Smooth muscle cell (in vitro differentiated cells): ENCODE measurements around the gene EPHA2. TPM values are rescaled to one million over a fixed set of nuclear protein-coding genes. Genes with fewer than 3 reads are reported as not detected.
"Not testable (repeated sequence)": the region's sequence is repeated elsewhere in the genome, so short reads cannot be mapped to it uniquely, and the experiment has no call there.

Experiments used
- DNase-seq: peaks from one replicate; lab custom pipeline; 2025; ENCODE audit not compliant: unreplicated experiment; lab: John Stamatoyannopoulos, UW
- H2AFZ ChIP-seq: fragments of 200-600 bp; sonication (generic); 2 replicates; pipeline ENCODE4 v1.6.0; 2016; ENCODE audit warnings: antibody characterized with exemption, low read depth, mild to moderate bottlenecking
- H3F3A ChIP-seq: fragments of 200-600 bp; sonication (generic); 2 replicates; pipeline ENCODE4 v1.6.0; 2017; ENCODE audit warnings: antibody characterized with exemption, low read depth
- H3K27ac ChIP-seq: fragments of 200-600 bp; sonication (generic); 2 replicates; pipeline ENCODE4 v1.5.1; 2016; ENCODE audit warnings: low read depth, mild to moderate bottlenecking
- H3K27me3 ChIP-seq: fragments of 200-600 bp; sonication (generic); 2 replicates; pipeline ENCODE4 v1.6.1; 2016; ENCODE audit warnings: low read depth, mild to moderate bottlenecking
- H3K36me3 ChIP-seq: fragments of 200-600 bp; sonication (generic); 2 replicates; pipeline ENCODE4 v1.5.1; 2016; ENCODE audit warnings: low read depth
- H3K4me1 ChIP-seq: fragments of 200-600 bp; sonication (generic); 2 replicates; pipeline ENCODE4 v1.5.1; 2016; ENCODE audit warnings: low read depth
- H3K4me2 ChIP-seq: fragments of 200-600 bp; sonication (generic); 2 replicates; pipeline ENCODE4 v1.6.0; 2016; ENCODE audit warnings: mild to moderate bottlenecking
- H3K4me3 ChIP-seq: fragments of 200-600 bp; sonication (generic); 2 replicates; pipeline ENCODE4 v1.5.1; 2016; ENCODE audit warnings: mild to moderate bottlenecking
- H3K79me2 ChIP-seq: fragments of 200-600 bp; sonication (generic); 2 replicates; pipeline ENCODE4 v1.6.0; 2016; ENCODE audit warnings: low read depth, mild to moderate bottlenecking
- H3K9ac ChIP-seq: fragments of 200-600 bp; sonication (generic); 2 replicates; pipeline ENCODE4 v1.6.0; 2016; ENCODE audit warnings: low read depth
- H3K9me3 ChIP-seq: fragments of 200-600 bp; sonication (generic); replicated peaks from 2 replicates; pipeline ENCODE4 v1.5.1; 2016; ENCODE audit warnings: low read depth
- H4K20me1 ChIP-seq: fragments of 200-600 bp; sonication (generic); 2 replicates; pipeline ENCODE4 v1.6.0; 2016; ENCODE audit warnings: low read depth
- WGBS: methylation state at CpG from one replicate; pipeline ENCODE4 v1.1.7; 2016; ENCODE audit warnings: low lambda C conversion rate; 5-methylcytosine and 5-hydroxymethylcytosine counted together
- polyA plus RNA-seq: library from polyadenylated mRNA; unstranded; fragments of >200 nt; fragmentation: Nextera tagmentation; extraction: Ambion mirVana; gene quantifications from 2 replicates; pipeline ENCODE4 v1.2.1, GENCODE V29; 2016
- total RNA-seq: library from RNA; depleted of rRNA; stranded (reverse); fragments of >200 nt; gene quantifications from 2 replicates; pipeline ENCODE4 v1.2.3, GENCODE V29; 2014
- TF ChIP-seq, protein P1 (sequence below): fragments of 200-600 bp; sonication (generic); IDR thresholded peaks from 2 replicates; pipeline ENCODE4 v1.5.1; 2017; ENCODE audit warnings: borderline replicate concordance, mild to moderate bottlenecking, antibody characterized with exemption; ENCODE audit not compliant: insufficient read depth, poor library complexity, severe bottlenecking

EPHA2 gene
- total and polyA plus RNA-seq, 2 experiments from 2014 or later = 27.3 to 34.8 TPM

DNA sequence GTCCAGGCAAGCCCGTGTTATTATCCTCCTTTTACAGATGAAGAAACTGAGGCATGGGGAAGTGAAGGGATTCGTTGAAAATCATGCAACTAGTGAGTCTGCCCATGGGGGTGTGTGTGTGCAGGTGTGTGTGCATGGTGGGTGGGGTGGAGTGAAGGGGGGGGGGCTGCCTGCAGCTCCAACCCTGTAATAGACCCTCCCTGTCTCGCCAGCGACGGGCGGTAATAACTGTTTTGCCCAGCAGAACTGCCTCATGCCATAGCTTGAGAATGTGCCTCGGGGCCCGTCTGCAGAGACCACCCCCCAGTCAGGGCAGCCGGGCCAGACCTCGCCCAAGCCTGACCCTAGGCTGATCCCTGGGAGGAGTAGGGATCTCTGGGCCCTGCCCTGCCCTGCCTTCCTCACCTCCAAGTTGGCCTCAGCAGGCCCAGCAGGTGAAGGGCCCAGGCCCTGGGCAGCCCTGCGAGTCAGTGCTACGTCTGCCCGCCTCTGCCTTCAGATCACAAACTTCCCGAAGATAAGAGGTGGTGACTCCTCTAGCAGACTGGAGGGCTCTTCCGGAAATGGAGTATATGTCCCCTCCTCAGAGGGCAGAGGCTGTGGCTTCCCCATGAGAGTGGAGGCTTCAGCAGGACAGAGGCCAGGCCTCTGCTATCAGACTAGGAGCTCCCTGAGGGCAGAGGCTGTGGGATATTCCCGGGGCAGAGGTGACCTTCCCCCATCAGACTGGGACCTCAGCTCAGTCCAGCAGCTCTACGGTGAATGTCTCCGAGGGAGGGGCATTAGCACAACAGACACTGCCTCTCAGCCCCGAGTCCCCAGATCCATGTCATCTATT, 15.7 kb upstream of the EPHA2 start:
- Histone ChIP-seq H3K9ac (no peak overlapping the region), H2AFZ (no peak overlapping the region), H3K27ac (no peak overlapping the region)

DNA sequence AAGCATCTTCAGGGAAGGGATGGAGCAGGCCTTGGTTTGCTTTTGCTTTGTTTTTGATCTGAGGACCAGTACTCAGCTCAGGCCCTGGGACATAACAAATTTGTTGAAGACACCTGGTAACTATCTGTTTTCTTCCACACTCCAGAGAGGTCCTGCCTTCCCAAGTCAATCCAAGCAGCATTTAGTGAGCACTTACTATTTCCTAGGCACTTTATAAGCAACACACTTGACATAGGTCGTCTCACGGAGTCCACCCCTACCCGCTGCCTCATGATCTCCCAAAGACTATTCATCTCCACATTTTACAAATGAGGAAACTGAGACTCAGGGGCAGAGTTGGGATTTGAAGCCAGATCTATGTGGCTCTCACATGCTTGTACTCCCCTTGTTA, 14.4 kb upstream of the EPHA2 start:
- no peak overlapping the region for H3K4me2 ChIP-seq
- DNase-seq = no peak
- no peaks in the 10 kb centered on the region for H3K79me2 ChIP-seq
- H4K20me1 ChIP-seq = no peaks in the 10 kb centered on the region
- H3K36me3 ChIP-seq = no peaks in the 10 kb centered on the region
- TF ChIP-seq, protein P1, sequence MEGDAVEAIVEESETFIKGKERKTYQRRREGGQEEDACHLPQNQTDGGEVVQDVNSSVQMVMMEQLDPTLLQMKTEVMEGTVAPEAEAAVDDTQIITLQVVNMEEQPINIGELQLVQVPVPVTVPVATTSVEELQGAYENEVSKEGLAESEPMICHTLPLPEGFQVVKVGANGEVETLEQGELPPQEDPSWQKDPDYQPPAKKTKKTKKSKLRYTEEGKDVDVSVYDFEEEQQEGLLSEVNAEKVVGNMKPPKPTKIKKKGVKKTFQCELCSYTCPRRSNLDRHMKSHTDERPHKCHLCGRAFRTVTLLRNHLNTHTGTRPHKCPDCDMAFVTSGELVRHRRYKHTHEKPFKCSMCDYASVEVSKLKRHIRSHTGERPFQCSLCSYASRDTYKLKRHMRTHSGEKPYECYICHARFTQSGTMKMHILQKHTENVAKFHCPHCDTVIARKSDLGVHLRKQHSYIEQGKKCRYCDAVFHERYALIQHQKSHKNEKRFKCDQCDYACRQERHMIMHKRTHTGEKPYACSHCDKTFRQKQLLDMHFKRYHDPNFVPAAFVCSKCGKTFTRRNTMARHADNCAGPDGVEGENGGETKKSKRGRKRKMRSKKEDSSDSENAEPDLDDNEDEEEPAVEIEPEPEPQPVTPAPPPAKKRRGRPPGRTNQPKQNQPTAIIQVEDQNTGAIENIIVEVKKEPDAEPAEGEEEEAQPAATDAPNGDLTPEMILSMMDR = no peak
- H3K9me3 ChIP-seq = no peaks in the 10 kb centered on the region
- peaks cover under 1% of the 10 kb centered on the region for H3F3A ChIP-seq
- H3K4me3 ChIP-seq = no peak overlapping the region
- H3K27me3 ChIP-seq = no peaks in the 10 kb centered on the region
- peaks cover 29% of the 10 kb centered on the region for H3K4me1 ChIP-seq
- H2AFZ ChIP-seq = no peak overlapping the region
- no peak overlapping the region for H3K27ac ChIP-seq
- no peak overlapping the region for H3K9ac ChIP-seq
- 88% methylated on average over 3 of the region's 3 CpGs for WGBS

More for the DNA sequence above, 15.7 kb upstream of the EPHA2 start:
- H3K9me3 ChIP-seq = no peaks in the 10 kb centered on the region
- TF ChIP-seq, protein P1 = no peak
- DNase-seq = no peak
- WGBS = 71% methylated on average over 19 of the region's 19 CpGs
- peaks cover under 1% of the 10 kb centered on the region for H3F3A ChIP-seq
- no peak overlapping the region for H3K4me2 ChIP-seq
- no peaks in the 10 kb centered on the region for H3K27me3 ChIP-seq
- no peak overlapping the region for H3K4me3 ChIP-seq
- no peaks in the 10 kb centered on the region for H3K79me2 ChIP-seq
- no peaks in the 10 kb centered on the region for H3K36me3 ChIP-seq
- no peaks in the 10 kb centered on the region for H4K20me1 ChIP-seq
- H3K4me1 ChIP-seq = peaks cover 42% of the 10 kb centered on the region

DNA sequence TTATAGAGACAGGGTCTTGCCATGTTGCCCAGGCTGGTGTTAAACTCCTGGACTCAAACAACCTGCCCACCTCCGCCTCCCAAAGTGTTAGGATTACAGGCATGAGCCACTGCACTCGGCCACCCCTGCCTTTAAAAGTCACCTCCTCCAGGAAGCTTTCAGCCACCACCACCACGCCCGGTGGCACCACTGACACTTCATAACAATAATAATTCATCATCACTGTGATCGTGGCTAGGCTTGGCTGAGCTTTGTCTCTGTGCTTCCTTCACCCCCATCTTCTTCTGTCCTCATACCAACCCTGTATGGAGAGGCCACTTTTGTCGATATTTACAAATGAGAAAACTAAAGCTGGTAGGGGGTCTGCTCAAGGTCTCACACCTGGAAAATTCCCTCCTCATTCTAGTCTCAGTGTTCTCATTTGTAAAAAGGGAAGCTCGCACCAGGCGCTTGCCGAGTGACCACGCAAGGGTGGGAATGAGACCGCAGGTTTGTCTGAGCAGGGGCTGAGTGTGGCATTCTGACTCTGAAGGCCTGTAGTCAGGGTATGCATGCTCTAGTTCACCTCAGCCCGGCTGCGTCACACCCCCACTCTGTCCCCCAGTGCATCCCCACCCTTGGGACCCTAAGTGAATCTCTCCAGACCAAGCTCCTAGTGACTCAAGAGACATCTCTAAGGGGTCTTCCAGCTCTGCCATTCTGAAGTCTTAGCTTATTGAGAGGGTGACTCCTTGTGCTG, 12.9 kb upstream of the EPHA2 start:
- Histone ChIP-seq H2AFZ (no peak overlapping the region), H4K20me1 (no peaks in the 10 kb centered on the region), H3K27me3 (no peaks in the 10 kb centered on the region), H3F3A (peaks cover 10% of the 10 kb centered on the region), H3K79me2 (no peaks in the 10 kb centered on the region), H3K9ac (no peak overlapping the region), H3K4me3 (no peak overlapping the region), H3K9me3 (no peaks in the 10 kb centered on the region), H3K27ac (no peak overlapping the region), H3K36me3 (no peaks in the 10 kb centered on the region), H3K4me1 (peaks cover 30% of the 10 kb centered on the region), H3K4me2 (no peak overlapping the region)
- DNase-seq = no peak
- TF ChIP-seq, protein P1 = no peak
- 78% methylated on average over 13 of the region's 13 CpGs for WGBS

DNA sequence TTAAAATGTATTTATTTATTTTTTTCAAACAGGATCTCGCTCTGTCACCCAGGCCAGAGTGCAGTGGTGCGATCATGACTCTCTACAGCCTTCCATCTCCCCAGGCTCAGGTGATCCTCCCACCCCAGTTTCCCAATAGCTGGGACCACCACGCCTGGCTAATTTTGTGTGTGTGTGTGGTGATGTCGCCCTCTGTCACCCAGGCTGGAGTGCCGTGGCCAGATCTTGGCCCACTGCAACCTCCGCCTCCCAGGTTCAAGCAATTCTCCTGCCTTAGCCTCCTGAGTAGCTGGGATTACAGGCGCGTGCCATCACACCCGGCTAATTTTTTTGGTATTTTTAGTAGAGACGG, 12.3 kb upstream of the EPHA2 start:
- Histone ChIP-seq H3K4me1 (peaks cover 29% of the 10 kb centered on the region), H3K4me2 (peak overlapping the region; percentile 99), H3F3A (peaks cover 13% of the 10 kb centered on the region), H3K4me3 (peak overlapping the region; percentile 58)
- H3K27ac ChIP-seq, H4K20me1 ChIP-seq, H3K36me3 ChIP-seq, H3K9me3 ChIP-seq, H3K79me2 ChIP-seq, H3K27me3 ChIP-seq, H3K9ac ChIP-seq, H2AFZ ChIP-seq, DNase-seq: not testable (repeated sequence)
- WGBS = 62% methylated on average over 10 of the region's 10 CpGs
